Gastrocnemius medialis (tissue), 4 donors: Measurements from ENCODE around the gene PSMC3.

Source experiments
- POLR2A ChIP-seq, 2 donors: fragments of 450-650 bp; IDR thresholded peaks; one replicate each; pipeline ENCODE4 v1.6.1; 2017; ENCODE audit warnings: antibody characterized with exemption in 2 of 2, mild to moderate bottlenecking in 2 of 2, moderate library complexity in 2 of 2
- TF ChIP-seq, protein P1 (sequence below), 5 experiments: fragments of 450-650 bp in 3 of 5; fragments of 200-600 bp in 2 of 5; sonication (generic) in 2 of 5; IDR thresholded peaks in 4 of 5; conservative IDR thresholded peaks in 1 of 5; 1 replicate in 4 of 5; 2 replicates in 1 of 5; pipeline ENCODE4 v1.5.1; 2016 to 2019; ENCODE audit warnings: antibody characterized with exemption in 5 of 5, mild to moderate bottlenecking in 3 of 5, moderate library complexity in 3 of 5

DNA sequence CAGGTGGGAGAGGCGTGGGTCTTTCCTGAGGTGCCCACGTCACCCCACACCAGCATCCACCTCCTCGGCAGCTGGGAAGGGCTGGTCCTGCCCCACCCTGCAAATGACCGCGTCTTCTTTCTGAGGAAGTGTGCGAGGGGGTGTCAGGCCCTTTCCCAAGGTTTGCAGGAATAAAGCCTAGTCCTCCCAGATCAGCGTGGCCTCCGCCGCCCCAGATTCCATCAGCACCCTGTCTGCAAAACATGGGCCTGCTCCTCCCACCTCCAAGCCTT lies 32.3 kb downstream of the PSMC3 start:
- no peak for TF ChIP-seq POLR2A (IDR thresholded peaks at IDR 0.05)
- TF ChIP-seq, protein P1, sequence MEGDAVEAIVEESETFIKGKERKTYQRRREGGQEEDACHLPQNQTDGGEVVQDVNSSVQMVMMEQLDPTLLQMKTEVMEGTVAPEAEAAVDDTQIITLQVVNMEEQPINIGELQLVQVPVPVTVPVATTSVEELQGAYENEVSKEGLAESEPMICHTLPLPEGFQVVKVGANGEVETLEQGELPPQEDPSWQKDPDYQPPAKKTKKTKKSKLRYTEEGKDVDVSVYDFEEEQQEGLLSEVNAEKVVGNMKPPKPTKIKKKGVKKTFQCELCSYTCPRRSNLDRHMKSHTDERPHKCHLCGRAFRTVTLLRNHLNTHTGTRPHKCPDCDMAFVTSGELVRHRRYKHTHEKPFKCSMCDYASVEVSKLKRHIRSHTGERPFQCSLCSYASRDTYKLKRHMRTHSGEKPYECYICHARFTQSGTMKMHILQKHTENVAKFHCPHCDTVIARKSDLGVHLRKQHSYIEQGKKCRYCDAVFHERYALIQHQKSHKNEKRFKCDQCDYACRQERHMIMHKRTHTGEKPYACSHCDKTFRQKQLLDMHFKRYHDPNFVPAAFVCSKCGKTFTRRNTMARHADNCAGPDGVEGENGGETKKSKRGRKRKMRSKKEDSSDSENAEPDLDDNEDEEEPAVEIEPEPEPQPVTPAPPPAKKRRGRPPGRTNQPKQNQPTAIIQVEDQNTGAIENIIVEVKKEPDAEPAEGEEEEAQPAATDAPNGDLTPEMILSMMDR (IDR thresholded peaks at IDR 0.05 in 4 of 5, conservative IDR thresholded peaks at IDR 0.05 in 1 of 5) = no peak
